Vagina (tissue), 2 donors: ENCODE data around the gene SLC5A2.

Experiments
- CTCF ChIP-seq, 3 experiments: fragments of 450-650 bp in 2 of 3; fragments of 200-600 bp in 1 of 3; sonication (generic) in 1 of 3; IDR thresholded peaks; one replicate each; pipeline ENCODE4 v1.5.1; 2017 to 2019; ENCODE audit warnings: antibody characterized with exemption in 3 of 3, mild to moderate bottlenecking in 2 of 3, moderate library complexity in 2 of 3
- POLR2AphosphoS5 ChIP-seq, 2 donors: sonication (generic); formaldehyde crosslinking; IDR thresholded peaks; one replicate each; pipeline ENCODE4 v1.9.0; 2017; ENCODE audit warnings: antibody characterized with exemption in 2 of 2, mild to moderate bottlenecking in 2 of 2, low read depth in 1 of 2; ENCODE audit not compliant: insufficient read depth in 1 of 2

GRCh38 chr16:31488468-31489297 lies 5.8 kb downstream of the SLC5A2 start:
- no peak for TF ChIP-seq CTCF (IDR thresholded peaks at IDR 0.05)
- TF ChIP-seq POLR2AphosphoS5 (IDR thresholded peaks at IDR 0.05; ENCODE audit: insufficient read depth in 1 of 2, low read depth in 1 of 2) = no peak
